ENCODE results near the gene APP.

The APP gene

GRCh38 chr21:26047279-26047967 is 123.1 kb downstream of the APP start:
- no peak for ATAC-seq
- TF ChIP-seq ZNF70 (CRISPR knock-in tag; IDR thresholded peaks at IDR 0.05) (no peak), BACH2 (CRISPR knock-in tag; IDR thresholded peaks at IDR 0.05; ENCODE audit: borderline replicate concordance) (no peak), CSDC2 (CRISPR knock-in tag; IDR thresholded peaks at IDR 0.05) (no peak), ISL1 (CRISPR knock-in tag; IDR thresholded peaks at IDR 0.05) (no peak), PATZ1 (CRISPR knock-in tag; IDR thresholded peaks at IDR 0.05; ENCODE audit: borderline replicate concordance) (no peak), ZNF8 (CRISPR knock-in tag; IDR thresholded peaks at IDR 0.05) (no peak), CREB5 (CRISPR knock-in tag; IDR thresholded peaks at IDR 0.05; ENCODE audit: low read depth) (no peak), ARNTL (CRISPR knock-in tag; IDR thresholded peaks at IDR 0.05; ENCODE audit: borderline replicate concordance, low read depth) (no peak), TOX (CRISPR knock-in tag; IDR thresholded peaks at IDR 0.05; ENCODE audit: borderline replicate concordance) (no peak), ZFP30 (CRISPR knock-in tag; IDR thresholded peaks at IDR 0.05) (no peak), GLIS3 (CRISPR knock-in tag; IDR thresholded peaks at IDR 0.05) (no peak)

GRCh38 chr21:26043891-26044290 is 126.7 kb downstream of the APP start:
- no peak for TF ChIP-seq ISL1 (CRISPR knock-in tag; IDR thresholded peaks at IDR 0.05)
- no peak for TF ChIP-seq ZC3H10 (CRISPR knock-in tag; IDR thresholded peaks at IDR 0.05)
- no peak for TF ChIP-seq ZNF565 (CRISPR knock-in tag; conservative IDR thresholded peaks at IDR 0.05; ENCODE audit: low read depth)
- no peak for TF ChIP-seq ZNF8 (CRISPR knock-in tag; IDR thresholded peaks at IDR 0.05)
- TF ChIP-seq TOX (CRISPR knock-in tag; IDR thresholded peaks at IDR 0.05; ENCODE audit: borderline replicate concordance): no peak
- TF ChIP-seq CSRNP3 (CRISPR knock-in tag; IDR thresholded peaks at IDR 0.05): no peak
- ATAC-seq: no peak

- peak; percentile 39 for ATAC-seq
- TF ChIP-seq SNAI2 (CRISPR knock-in tag; IDR thresholded peaks at IDR 0.05) (no peak), PPARA (CRISPR knock-in tag; IDR thresholded peaks at IDR 0.05; ENCODE audit: borderline replicate concordance) (no peak), ZNF565 (CRISPR knock-in tag; conservative IDR thresholded peaks at IDR 0.05; ENCODE audit: low read depth) (no peak), OSR1 (CRISPR knock-in tag; IDR thresholded peaks at IDR 0.05) (no peak), ISL1 (CRISPR knock-in tag; IDR thresholded peaks at IDR 0.05) (no peak), CREB5 (CRISPR knock-in tag; IDR thresholded peaks at IDR 0.05; ENCODE audit: low read depth) (no peak), TOX (CRISPR knock-in tag; IDR thresholded peaks at IDR 0.05; ENCODE audit: borderline replicate concordance) (no peak), ZFP3 (CRISPR knock-in tag; IDR thresholded peaks at IDR 0.05) (no peak), CSDC2 (CRISPR knock-in tag; IDR thresholded peaks at IDR 0.05) (no peak), TSHZ2 (CRISPR knock-in tag; IDR thresholded peaks at IDR 0.05) (no peak), ZNF70 (CRISPR knock-in tag; IDR thresholded peaks at IDR 0.05) (no peak), TCF4 (CRISPR knock-in tag; IDR thresholded peaks at IDR 0.05; ENCODE audit: borderline replicate concordance) (no peak), ESRRG (CRISPR knock-in tag; IDR thresholded peaks at IDR 0.05) (no peak), CSRNP3 (CRISPR knock-in tag; IDR thresholded peaks at IDR 0.05) (no peak), GLIS3 (CRISPR knock-in tag; IDR thresholded peaks at IDR 0.05) (no peak)
These were observed 128.2 kb downstream of the APP start for GRCh38 chr21:26042181-26042876.
